GM12878 (cell line): ENCODE measurements around the gene FNDC3B.

Source experiments
- ATF7 ChIP-seq: fragments of 450-650 bp; IDR thresholded peaks from 2 replicates; pipeline ENCODE4 v1.6.1; 2016; ENCODE audit warnings: low read depth, mild to moderate bottlenecking
- CTCF ChIP-seq, 3 experiments: IDR thresholded peaks in 2 of 3; conservative IDR thresholded peaks in 1 of 3; 2 replicates each; pipeline ENCODE4 v1.5.1; 2011; ENCODE audit warnings: low read depth in 3 of 3, low read length in 3 of 3, mild to moderate bottlenecking in 3 of 3, control low read depth in 2 of 3, moderate library complexity in 2 of 3, inconsistent platforms in 1 of 3, mixed read lengths in 1 of 3; ENCODE audit not compliant: control insufficient read depth in 2 of 3, insufficient read depth in 1 of 3; ENCODE audit errors: extremely low read depth in 1 of 3
- DPF2 ChIP-seq: fragments of 450-650 bp; IDR thresholded peaks from 2 replicates; pipeline ENCODE4 v1.6.1; 2017; ENCODE audit warnings: mild to moderate bottlenecking
- GABPA ChIP-seq: IDR thresholded peaks from 2 replicates; pipeline ENCODE4 v1.6.1; 2014; ENCODE audit warnings: antibody characterized with exemption, low read depth, mild to moderate bottlenecking, inconsistent platforms
- JUND ChIP-seq: IDR thresholded peaks from 2 replicates; pipeline ENCODE4 v1.6.1; 2012; ENCODE audit warnings: low read depth, mild to moderate bottlenecking, low read length, improper control_type of control experiment, moderate library complexity
- MAX ChIP-seq: IDR thresholded peaks from 2 replicates; pipeline ENCODE4 v1.6.1; 2012; ENCODE audit warnings: low read depth, low read length, improper control_type of control experiment
- MYC ChIP-seq: IDR thresholded peaks from 2 replicates; pipeline ENCODE4 v1.6.1; 2011; ENCODE audit warnings: mild to moderate bottlenecking, low read length, moderate library complexity, inconsistent platforms; ENCODE audit not compliant: insufficient read depth, insufficient replicate concordance, insufficient read length, severe bottlenecking
- NR2C2 ChIP-seq: IDR thresholded peaks from 2 replicates; pipeline ENCODE4 v1.6.1; 2011; ENCODE audit warnings: borderline replicate concordance, low read depth; ENCODE audit not compliant: control insufficient read depth, insufficient read length
- POLR2A ChIP-seq: IDR thresholded peaks from 2 replicates; pipeline ENCODE4 v1.6.1; 2011; ENCODE audit warnings: low read depth, mild to moderate bottlenecking, low read length
- POLR2AphosphoS5 ChIP-seq: IDR thresholded peaks from 2 replicates; pipeline ENCODE4 v1.6.1; 2011; ENCODE audit warnings: mild to moderate bottlenecking, low read length, inconsistent platforms
- SPI1 ChIP-seq: IDR thresholded peaks from 2 replicates; pipeline ENCODE4 v1.6.1; 2011; ENCODE audit warnings: low read depth, mild to moderate bottlenecking, low read length, moderate library complexity, borderline replicate concordance; ENCODE audit not compliant: insufficient read depth
- SREBF2 ChIP-seq: IDR thresholded peaks from 2 replicates; pipeline ENCODE4 v1.6.1; 2012; ENCODE audit warnings: mild to moderate bottlenecking, low read length
- TCF12 ChIP-seq: IDR thresholded peaks from 2 replicates; pipeline ENCODE4 v1.6.1; 2011; ENCODE audit warnings: low read depth, mild to moderate bottlenecking, low read length
- WRNIP1 ChIP-seq: IDR thresholded peaks from 2 replicates; pipeline ENCODE4 v1.6.1; 2011; ENCODE audit warnings: low read depth, low read length, improper control_type of control experiment, borderline replicate concordance

DNA sequence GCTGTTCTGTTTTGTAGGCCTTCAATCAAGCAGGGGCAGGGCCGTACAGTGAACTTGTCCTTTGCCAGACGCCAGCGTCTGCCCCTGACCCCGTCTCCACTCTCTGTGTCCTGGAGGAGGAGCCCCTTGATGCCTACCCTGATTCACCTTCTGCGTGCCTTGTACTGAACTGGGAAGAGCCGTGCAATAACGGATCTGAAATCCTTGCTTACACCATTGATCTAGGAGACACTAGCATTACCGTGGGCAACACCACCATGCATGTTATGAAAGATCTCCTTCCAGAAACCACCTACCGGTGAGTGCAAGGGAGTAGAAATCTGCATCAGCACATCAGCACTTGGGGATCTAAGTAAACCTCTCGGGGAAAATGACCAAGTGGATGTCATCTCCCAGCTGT is 313.4 kb downstream of the FNDC3B start:
- TF ChIP-seq MYC (no peak), CTCF (IDR thresholded peaks at IDR 0.05 in 2 of 3, conservative IDR thresholded peaks at IDR 0.05 in 1 of 3; ENCODE audit: control insufficient read depth in 2 of 3, extremely low read depth in 1 of 3, insufficient read depth in 1 of 3, low read depth in 3 of 3, low read length in 3 of 3) (no peak), JUND (no peak), SREBF2 (no peak), DPF2 (no peak), WRNIP1 (no peak), NR2C2 (no peak), TCF12 (no peak), ATF7 (no peak), GABPA (no peak), MAX (no peak), POLR2AphosphoS5 (no peak), SPI1 (no peak), POLR2A (no peak)
